ENCODE results near the gene RPS8.
A peak's percentile ranks its signal among the peaks of the same experiment; 100 is the strongest.
"Not testable (repeated sequence)": the region's sequence is repeated elsewhere in the genome, so short reads cannot be mapped to it uniquely, and the experiment has no call there.

Gene RPS8

DNA sequence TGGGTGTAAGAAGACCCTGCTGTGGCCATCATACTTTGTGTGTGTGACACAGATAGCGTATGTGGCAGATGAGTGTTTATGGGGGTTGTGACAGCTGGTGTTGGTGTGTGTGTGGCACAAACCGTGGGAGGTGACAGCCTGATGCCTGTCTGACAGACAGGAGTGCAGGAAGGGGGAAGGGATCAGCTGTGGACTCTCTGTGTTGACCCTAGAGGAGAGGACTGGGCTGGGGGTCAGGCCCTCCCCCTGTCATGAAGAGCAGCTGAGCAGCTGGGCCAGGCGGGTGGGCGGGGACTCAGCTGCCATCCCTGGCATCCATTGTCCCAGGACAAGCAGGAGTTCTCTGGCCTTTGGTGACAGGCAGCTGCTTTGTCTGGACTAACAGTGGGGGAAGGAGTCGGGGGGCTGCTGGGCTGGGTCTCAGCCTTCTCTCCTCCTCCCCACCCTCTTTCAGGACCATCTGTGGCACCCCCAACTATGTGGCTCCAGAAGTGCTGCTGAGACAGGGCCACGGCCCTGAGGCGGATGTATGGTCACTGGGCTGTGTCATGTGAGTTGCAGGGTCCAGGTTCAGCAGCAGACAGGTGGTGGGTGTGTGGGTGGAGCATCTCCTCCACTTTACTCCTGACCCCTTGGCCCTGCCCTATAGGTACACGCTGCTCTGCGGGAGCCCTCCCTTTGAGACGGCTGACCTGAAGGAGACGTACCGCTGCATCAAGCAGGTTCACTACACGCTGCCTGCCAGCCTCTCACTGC lies 27.1 kb downstream of the RPS8 start:
- DNase-seq (ENCODE audit: low read depth in 3 of 3, low spot score in 1 of 3) = no peak

GRCh38 chr1:44803062-44803311 lies 27.6 kb downstream of the RPS8 start:
- no peak for DNase-seq (ENCODE audit: low read depth in 3 of 3, low spot score in 1 of 3)

DNA sequence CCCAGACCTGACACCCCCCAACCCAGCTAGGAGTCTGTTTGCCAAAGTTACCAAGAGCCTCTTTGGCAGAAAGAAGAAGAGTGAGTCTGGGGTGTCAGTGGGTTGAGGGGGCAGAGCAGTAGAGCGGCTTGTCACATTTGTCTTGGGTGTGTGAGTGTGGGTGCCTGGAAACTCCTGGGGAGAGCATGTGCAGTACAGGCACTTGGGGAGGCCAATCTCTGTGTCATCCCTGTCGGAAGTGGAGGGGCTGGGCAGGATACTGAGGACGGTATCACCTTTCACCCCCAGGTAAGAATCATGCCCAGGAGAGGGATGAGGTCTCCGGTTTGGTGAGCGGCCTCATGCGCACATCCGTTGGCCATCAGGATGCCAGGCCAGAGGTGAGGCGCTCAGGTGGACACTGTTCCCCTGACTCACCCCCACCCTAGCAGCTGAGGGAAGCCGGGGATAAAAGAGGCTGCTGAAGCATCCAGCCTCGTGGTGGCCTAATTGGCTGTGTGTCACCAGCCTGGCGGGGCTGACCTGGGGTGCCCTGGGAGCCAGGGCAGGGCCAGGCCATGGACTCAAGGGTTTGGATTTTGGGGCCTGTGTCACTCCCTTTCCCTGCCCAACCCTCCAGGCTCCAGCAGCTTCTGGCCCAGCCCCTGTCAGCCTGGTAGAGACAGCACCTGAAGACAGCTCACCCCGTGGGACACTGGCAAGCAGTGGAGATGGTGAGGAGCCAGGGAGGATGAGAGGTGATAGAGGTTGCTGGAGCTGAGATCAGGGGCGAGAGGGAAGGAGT lies 28.2 kb downstream of the RPS8 start:
- no peak for DNase-seq (ENCODE audit: low read depth in 3 of 3, low spot score in 1 of 3)

DNA sequence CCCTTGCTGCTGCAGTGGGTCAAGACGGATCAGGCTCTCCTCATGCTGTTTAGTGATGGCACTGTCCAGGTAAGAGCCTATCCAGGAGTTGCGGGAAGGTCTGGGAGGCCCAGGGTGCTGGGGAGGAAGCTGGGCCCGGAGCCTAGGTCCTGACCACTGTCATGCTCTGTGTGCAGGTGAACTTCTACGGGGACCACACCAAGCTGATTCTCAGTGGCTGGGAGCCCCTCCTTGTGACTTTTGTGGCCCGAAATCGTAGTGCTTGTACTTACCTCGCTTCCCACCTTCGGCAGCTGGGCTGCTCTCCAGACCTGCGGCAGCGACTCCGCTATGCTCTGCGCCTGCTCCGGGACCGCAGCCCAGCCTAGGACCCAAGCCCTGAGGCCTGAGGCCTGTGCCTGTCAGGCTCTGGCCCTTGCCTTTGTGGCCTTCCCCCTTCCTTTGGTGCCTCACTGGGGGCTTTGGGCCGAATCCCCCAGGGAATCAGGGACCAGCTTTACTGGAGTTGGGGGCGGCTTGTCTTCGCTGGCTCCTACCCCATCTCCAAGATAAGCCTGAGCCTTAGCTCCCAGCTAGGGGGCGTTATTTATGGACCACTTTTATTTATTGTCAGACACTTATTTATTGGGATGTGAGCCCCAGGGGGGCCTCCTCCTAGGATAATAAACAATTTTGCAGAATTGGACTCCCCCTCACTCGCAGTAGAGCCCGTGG lies 30.1 kb downstream of the RPS8 start:
- DNase-seq (ENCODE audit: low read depth in 3 of 3, low spot score in 1 of 3) = no peak

GRCh38 chr1:44806025-44806703 lies 30.8 kb downstream of the RPS8 start:
- no peak for DNase-seq (ENCODE audit: low read depth in 3 of 3, low spot score in 1 of 3)

GRCh38 chr1:44806704-44807363 lies 31.5 kb downstream of the RPS8 start, which contains the start of gene DYNLT4:
Gene DYNLT4, minus strand, starts transcription at chr1:44807351. Its CDS starts 683 bp downstream, at chr1:44806668.
- DNase-seq (ENCODE audit: low read depth in 3 of 3, low spot score in 1 of 3) = no peak

GRCh38 chr1:44807364-44808062 lies 32.2 kb downstream of the RPS8 start:
- peak; percentile 68 to 87 (median 82) for DNase-seq (ENCODE audit: low read depth in 3 of 3, low spot score in 1 of 3)

- DNase-seq (ENCODE audit: low read depth in 3 of 3, low spot score in 1 of 3) = peak in 1 of 3 donors; percentile 68
These were observed 33.0 kb downstream of the RPS8 start, which contains the start of gene BTBD19 for GRCh38 chr1:44808063-44808937. Gene BTBD19, plus strand, starts transcription at chr1:44808523. Its CDS starts 298 bp downstream, at chr1:44808821.

- DNase-seq (ENCODE audit: low read depth in 3 of 3, low spot score in 1 of 3) = peak; percentile 66 to 80 (median 76)
These were observed 33.9 kb downstream of the RPS8 start for GRCh38 chr1:44808938-44809917.

DNA sequence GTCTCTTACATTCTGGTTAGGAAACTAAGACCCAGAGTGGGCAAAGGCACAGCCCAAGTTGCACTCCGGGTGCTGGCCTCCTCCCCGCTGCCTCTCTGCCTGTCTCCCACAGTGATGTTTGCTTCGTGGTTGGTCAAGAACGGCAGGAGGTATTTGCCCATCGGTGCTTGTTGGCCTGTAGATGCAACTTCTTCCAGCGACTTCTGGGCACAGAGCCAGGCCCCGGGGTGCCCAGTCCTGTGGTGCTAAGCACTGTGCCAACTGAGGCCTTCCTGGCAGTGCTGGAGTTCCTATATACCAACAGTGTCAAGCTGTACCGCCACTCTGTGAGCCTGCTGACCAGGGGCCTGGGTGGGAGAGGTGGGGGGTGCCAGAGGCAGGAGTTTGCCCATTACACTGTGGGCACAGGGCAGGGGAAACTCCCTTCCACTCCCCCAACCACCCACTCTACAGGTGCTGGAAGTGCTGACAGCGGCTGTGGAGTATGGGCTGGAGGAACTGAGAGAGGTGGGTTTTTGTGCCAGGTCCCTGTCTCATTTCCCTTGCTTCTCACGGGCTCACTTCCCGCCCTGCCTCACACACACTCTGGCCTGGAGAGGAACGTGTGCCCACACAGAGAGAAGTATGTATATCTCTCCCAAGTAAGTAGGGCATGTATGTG lies 34.9 kb downstream of the RPS8 start:
- DNase-seq (ENCODE audit: low read depth in 3 of 3, low spot score in 1 of 3) = no peak

- DNase-seq (ENCODE audit: low read depth in 3 of 3, low spot score in 1 of 3) = not testable (repeated sequence)
These were observed 35.4 kb downstream of the RPS8 start for GRCh38 chr1:44810762-44811105.

GRCh38 chr1:44811234-44811633 lies 35.9 kb downstream of the RPS8 start:
- no peak for DNase-seq (ENCODE audit: low read depth in 3 of 3, low spot score in 1 of 3)

DNA sequence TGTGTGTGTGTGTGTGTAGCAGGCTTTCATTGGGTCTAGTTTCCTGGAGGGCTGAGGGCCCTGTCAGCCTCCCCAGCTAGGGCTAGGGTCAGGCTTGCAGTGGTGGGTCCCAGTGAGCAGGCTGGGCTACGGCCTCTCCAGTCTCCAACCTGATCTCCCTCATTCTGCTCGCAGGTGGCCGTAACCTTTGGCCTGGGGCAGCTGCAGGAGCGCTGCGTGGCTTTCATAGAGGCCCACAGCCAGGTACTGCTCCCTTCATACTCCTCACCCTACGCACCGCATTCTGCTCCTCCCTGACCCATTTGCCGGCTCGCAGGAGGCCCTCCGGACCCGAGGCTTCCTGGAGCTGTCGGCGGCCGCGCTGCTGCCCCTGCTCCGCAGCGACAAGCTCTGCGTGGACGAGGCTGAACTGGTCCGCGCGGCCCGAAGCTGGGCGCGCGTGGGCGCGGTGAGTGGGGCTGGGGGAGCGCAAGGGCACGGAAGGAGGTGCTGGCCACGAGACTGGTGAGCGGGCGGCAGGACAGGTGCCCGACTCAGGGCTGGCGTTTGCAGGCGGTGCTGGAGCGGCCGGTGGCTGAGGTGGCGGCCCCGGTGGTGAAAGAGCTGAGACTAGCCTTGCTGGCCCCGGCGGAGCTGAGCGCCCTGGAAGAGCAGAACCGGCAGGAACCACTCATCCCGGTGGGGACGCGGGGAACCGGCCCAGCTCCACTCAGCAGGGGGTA lies 37.6 kb downstream of the RPS8 start:
- no peak for DNase-seq (ENCODE audit: low read depth in 3 of 3, low spot score in 1 of 3)

- not testable (repeated sequence) for DNase-seq (ENCODE audit: low read depth in 3 of 3, low spot score in 1 of 3)
These were observed 40.6 kb downstream of the RPS8 start for GRCh38 chr1:44815926-44816325.

- DNase-seq (ENCODE audit: low read depth in 3 of 3, low spot score in 1 of 3) = no peak
These were observed 42.0 kb downstream of the RPS8 start for GRCh38 chr1:44817307-44817706.

GRCh38 chr1:44817771-44818495 lies 42.6 kb downstream of the RPS8 start:
- no peak for DNase-seq (ENCODE audit: low read depth in 3 of 3, low spot score in 1 of 3)

Data from stimulated activated CD4-positive, alpha-beta T cell treated with anti-CD3 and anti-CD28 coated beads, TNF-alpha, amount 100 ng/mL, for 1 hour (primary cell).